Stomach (tissue), 9 donors: ENCODE results near the gene IL17A. TPM values are rescaled to one million over a fixed set of nuclear protein-coding genes. Genes with fewer than 3 reads are reported as not detected.
"Not testable (repeated sequence)": the region's sequence is repeated elsewhere in the genome, so short reads cannot be mapped to it uniquely, and the experiment has no call there.

Experiments used
- DNase-seq, 2 donors: peaks; one replicate each; pipeline versions ENCODE4 v3.0.0 to v3.0.0-alpha.2; 2013 to 2019
- H3K27ac ChIP-seq, 5 donors: fragments of 200-600 bp in 4 of 5; sonication (generic) in 4 of 5; one replicate each; pipeline ENCODE4 v1.5.1; 2013 to 2019; ENCODE audit warnings: mild to moderate bottlenecking in 1 of 5, moderate library complexity in 1 of 5
- H3K27me3 ChIP-seq, 3 donors: fragments of 200-600 bp; sonication (generic); one replicate each; pipeline ENCODE4 v1.5.1; 2017 to 2019; ENCODE audit warnings: mixed run types in 1 of 3
- H3K36me3 ChIP-seq, 4 donors: fragments of 200-600 bp; sonication (generic); 1 replicate in 3 of 4; 2 replicates in 1 of 4; pipeline ENCODE4 v1.5.1; 2016 to 2019
- H3K4me1 ChIP-seq, 4 donors: fragments of 200-600 bp; sonication (generic); one replicate each; pipeline ENCODE4 v1.5.1; 2016 to 2019
- H3K4me3 ChIP-seq, 4 donors: fragments of 200-600 bp; sonication (generic) in 3 of 4; one replicate each; pipeline ENCODE4 v1.5.1; 2016 to 2019; ENCODE audit warnings: mild to moderate bottlenecking in 1 of 4
- H3K9me3 ChIP-seq, 4 donors: fragments of 200-600 bp; sonication (generic); one replicate each; pipeline ENCODE4 v1.5.1; 2016 to 2019
- CTCF ChIP-seq, 7 experiments: fragments of 450-650 bp in 4 of 7; fragments of 200-600 bp in 3 of 7; sonication (generic) in 3 of 7; IDR thresholded peaks; one replicate each; pipeline ENCODE4 v1.5.1; 2016 to 2019; ENCODE audit warnings: antibody characterized with exemption in 7 of 7, control low read depth in 2 of 7, mild to moderate bottlenecking in 1 of 7
- EP300 ChIP-seq: sonication (generic); formaldehyde crosslinking; IDR thresholded peaks from one replicate; pipeline ENCODE4 v1.6.1; 2017; ENCODE audit warnings: antibody characterized with exemption
- POLR2A ChIP-seq, 4 donors: fragments of 450-650 bp; IDR thresholded peaks; one replicate each; pipeline ENCODE4 v1.6.1; 2016; ENCODE audit warnings: antibody characterized with exemption in 4 of 4, control low read depth in 2 of 4, mild to moderate bottlenecking in 1 of 4, moderate library complexity in 1 of 4
- POLR2AphosphoS5 ChIP-seq, 3 donors: sonication (generic); formaldehyde crosslinking; IDR thresholded peaks; one replicate each; pipeline ENCODE4 v1.6.1; 2016; ENCODE audit warnings: antibody characterized with exemption in 3 of 3
- WGBS, 5 donors: extraction: QIAGEN DNeasy Blood & Tissue Kit in 3 of 5; methylation state at CpG; one replicate each; pipeline versions ENCODE4 v1.1.5 to v1.1.7; 2013 to 2018; 5-methylcytosine and 5-hydroxymethylcytosine counted together
- intact Hi-C: fragments of 100-400 bp; cut with DNase I; formaldehyde crosslinking; loops from one replicate; pipeline ENCODE4 v1.15.1; 2023; ENCODE audit warnings: low total_unique reads
- polyA plus RNA-seq, 3 donors: library from polyadenylated mRNA; stranded (reverse); fragments of 200-250 nt; gene quantifications; one replicate each; pipeline ENCODE4 v1.2.3, GENCODE V29; 2013
- total RNA-seq, 5 donors: library from RNA; depleted of rRNA; stranded (reverse); fragments of >200 nt; gene quantifications; one replicate each; pipeline versions ENCODE4 v1.1.0 to v1.2.3, GENCODE V29; 2014 to 2016
- donor health status: healthy with polysubstance abuse.
- donor health status: Bipolar disorder and iron deficiency.
- donor health status: healthy.

The IL17A gene
- total and polyA plus RNA-seq, 8 donors = 0.08 TPM; not detected in 7

- no peak overlapping the region for H3K4me3 ChIP-seq
- no peak overlapping the region for H3K27ac ChIP-seq
- WGBS, 5 donors = 66 to 81% (median 75%) methylated on average over 4 of the region's 4 CpGs
- peak in 1 of 2 donors; percentile 45 for DNase-seq
- intact Hi-C loops = no loop called here
- H3K9me3 ChIP-seq = peaks cover 0 to 4% (median 0%) of the 10 kb centered on the region in 4 donors
- TF ChIP-seq POLR2AphosphoS5 (IDR thresholded peaks at IDR 0.05) (no peak), CTCF (IDR thresholded peaks at IDR 0.05) (peak in 3 of 7 experiments; percentile 23 to 59 (median 30))
- no peaks in the 10 kb centered on the region for H3K36me3 ChIP-seq
- H3K4me1 ChIP-seq = no peaks in the 10 kb centered on the region
- H3K27me3 ChIP-seq = no peaks in the 10 kb centered on the region
These were observed 23.0 kb upstream of the IL17A start for GRCh38 chr6:52162940-52163908.

- Histone ChIP-seq H3K4me3 (no peak overlapping the region), H3K4me1 (no peaks in the 10 kb centered on the region), H3K27ac (no peak overlapping the region), H3K27me3 (no peaks in the 10 kb centered on the region), H3K36me3 (no peaks in the 10 kb centered on the region), H3K9me3 (peaks cover 0 to 4% (median 0%) of the 10 kb centered on the region in 4 donors)
- intact Hi-C loops = no loop called here
- no peak for DNase-seq
- WGBS, 5 donors = 48 to 65% (median 57%) methylated on average over 3 of the region's 3 CpGs
- TF ChIP-seq EP300 = no peak
- no peak for TF ChIP-seq POLR2AphosphoS5 (IDR thresholded peaks at IDR 0.05)
- no peak for TF ChIP-seq CTCF (IDR thresholded peaks at IDR 0.05)
- no peak for TF ChIP-seq POLR2A (IDR thresholded peaks at IDR 0.05)
These were observed 21.7 kb upstream of the IL17A start for GRCh38 chr6:52164319-52165094.

GRCh38 chr6:52167267-52167666 lies 18.9 kb upstream of the IL17A start:
- TF ChIP-seq EP300 (no peak), POLR2A (IDR thresholded peaks at IDR 0.05) (no peak), POLR2AphosphoS5 (IDR thresholded peaks at IDR 0.05) (no peak), CTCF (IDR thresholded peaks at IDR 0.05) (no peak)
- Histone ChIP-seq H3K36me3 (no peaks in the 10 kb centered on the region), H3K4me3 (no peak overlapping the region), H3K27ac (no peak overlapping the region), H3K4me1 (no peaks in the 10 kb centered on the region), H3K27me3 (no peaks in the 10 kb centered on the region), H3K9me3 (no peaks in the 10 kb centered on the region)
- intact Hi-C loops = no loop called here
- no peak for DNase-seq
- WGBS, 5 donors = 89 to 100% (median 90%) methylated on average over 1 of the region's 1 CpG

- H3K4me1 ChIP-seq, H3K9me3 ChIP-seq, H3K4me3 ChIP-seq, H3K27ac ChIP-seq, H3K36me3 ChIP-seq, DNase-seq, H3K27me3 ChIP-seq, intact Hi-C loops: not testable (repeated sequence)
- WGBS, 5 donors = 31 to 35% (median 33%) methylated on average over 3 of the region's 3 CpGs
These were observed 17.8 kb upstream of the IL17A start for GRCh38 chr6:52168351-52168750.
